ENCODE data around the gene GXYLT2.

The GXYLT2 gene

GRCh38 chr3:72891053-72891855, 3.4 kb downstream of the GXYLT2 start:
- DNase-seq, result peak in 1 of 10 donors; percentile 22
- intact Hi-C loops (cut with DNase I), result loop anchor here (5.0 kb wide), 1 partner anchor 46 kb away; no protein-coding TSS in a partner anchor

- intact Hi-C loops (cut with DNase I), result loop anchor here (5.0 kb wide), 1 partner anchor 45 kb away; no protein-coding TSS in a partner anchor
- DNase-seq, result peak in 7 of 10 donors; percentile 43 to 89 (median 62)
These were observed 4.4 kb downstream of the GXYLT2 start for GRCh38 chr3:72892081-72892775.

GRCh38 chr3:72892870-72893269, 5.0 kb downstream of the GXYLT2 start:
- no peak for DNase-seq
- intact Hi-C loops (cut with DNase I), result loop anchor here (5.0 kb wide), 1 partner anchor 44 kb away; no protein-coding TSS in a partner anchor

- intact Hi-C loops (cut with DNase I), result loop anchor here (5.0 kb wide), 1 partner anchor 42 kb away; no protein-coding TSS in a partner anchor
- no peak for DNase-seq
These were observed 7.2 kb downstream of the GXYLT2 start for GRCh38 chr3:72894976-72895552.

- DNase-seq, result no peak
- intact Hi-C loops (cut with DNase I), result no loop called here
These were observed 9.3 kb downstream of the GXYLT2 start for GRCh38 chr3:72896996-72897757.

- no peak for DNase-seq
- intact Hi-C loops (cut with DNase I), result no loop called here
These were observed 9.8 kb downstream of the GXYLT2 start for GRCh38 chr3:72897758-72898007.

- no peak for DNase-seq
- intact Hi-C loops (cut with DNase I), result no loop called here
These were observed 11.5 kb downstream of the GXYLT2 start for GRCh38 chr3:72899349-72899765.

- DNase-seq, result no peak
- intact Hi-C loops (cut with DNase I), result no loop called here
These were observed 12.2 kb downstream of the GXYLT2 start for GRCh38 chr3:72900048-72900447.

GRCh38 chr3:72901840-72902239, 14.0 kb downstream of the GXYLT2 start:
- DNase-seq, result no peak
- intact Hi-C loops (cut with DNase I), result no loop called here

GRCh38 chr3:72903004-72903403, 15.2 kb downstream of the GXYLT2 start:
- intact Hi-C loops (cut with DNase I), result no loop called here
- no peak for DNase-seq

- intact Hi-C loops (cut with DNase I), result no loop called here
- DNase-seq, result no peak
These were observed 16.3 kb downstream of the GXYLT2 start for GRCh38 chr3:72904163-72904562.

GRCh38 chr3:72906154-72906553, 18.3 kb downstream of the GXYLT2 start:
- intact Hi-C loops (cut with DNase I), result no loop called here
- DNase-seq, result no peak

- no peak for DNase-seq
- intact Hi-C loops (cut with DNase I), result no loop called here
These were observed 19.4 kb downstream of the GXYLT2 start for GRCh38 chr3:72907131-72907711.

GRCh38 chr3:72907731-72908620, 20.1 kb downstream of the GXYLT2 start:
- peak in 5 of 10 donors; percentile 20 to 83 (median 74) for DNase-seq
- intact Hi-C loops (cut with DNase I), result no loop called here

GRCh38 chr3:72909591-72909990, 21.7 kb downstream of the GXYLT2 start:
- DNase-seq, result no peak
- intact Hi-C loops (cut with DNase I), result no loop called here

GRCh38 chr3:72912532-72912931, 24.7 kb downstream of the GXYLT2 start:
- DNase-seq, result no peak
- intact Hi-C loops (cut with DNase I), result no loop called here

- intact Hi-C loops (cut with DNase I), result no loop called here
- DNase-seq, result no peak
These were observed 26.5 kb downstream of the GXYLT2 start for GRCh38 chr3:72914383-72914782.

- intact Hi-C loops (cut with DNase I), result no loop called here
- DNase-seq, result no peak
These were observed 28.4 kb downstream of the GXYLT2 start for GRCh38 chr3:72916250-72916649.

GRCh38 chr3:72919520-72919919, 31.7 kb downstream of the GXYLT2 start:
- intact Hi-C loops (cut with DNase I), result no loop called here
- no peak for DNase-seq
